Glomerular endothelial cell (primary cell): ENCODE measurements around the gene PTPRN2. TPM values are rescaled to one million over a fixed set of nuclear protein-coding genes. Genes with fewer than 3 reads are reported as not detected.

ENCODE experiments used
- DNase-seq: peaks from one replicate; pipeline ENCODE4 v3.0.0-alpha.2; 2011; ENCODE audit warnings: low read depth, low spot score; ENCODE audit errors: extremely low read depth
- total RNA-seq: library from RNA; depleted of rRNA; stranded (reverse); fragments of >200 nt; gene quantifications from 2 replicates; pipeline ENCODE4 v1.2.3, GENCODE V29; 2015

PTPRN2 gene
- total RNA-seq, 1 donor from 2014 or later: 10.0 TPM

- no peak for DNase-seq
Observed at GRCh38 chr7:157652954-157653826, 934.4 kb downstream of the PTPRN2 start.

GRCh38 chr7:157652161-157652953 is 935.3 kb downstream of the PTPRN2 start:
- DNase-seq: no peak

GRCh38 chr7:157651366-157652160 is 936.1 kb downstream of the PTPRN2 start:
- no peak for DNase-seq

GRCh38 chr7:157650801-157651200 is 936.8 kb downstream of the PTPRN2 start:
- no peak for DNase-seq

- DNase-seq: no peak
Observed at GRCh38 chr7:157650131-157650631, 937.4 kb downstream of the PTPRN2 start.

GRCh38 chr7:157646551-157646950 is 941.1 kb downstream of the PTPRN2 start:
- no peak for DNase-seq

- no peak for DNase-seq
Observed at GRCh38 chr7:157645539-157645938, 942.1 kb downstream of the PTPRN2 start.

- DNase-seq: no peak
Observed at GRCh38 chr7:157644946-157645345, 942.7 kb downstream of the PTPRN2 start.

GRCh38 chr7:157643525-157643970 is 944.1 kb downstream of the PTPRN2 start:
- no peak for DNase-seq

GRCh38 chr7:157641866-157642265 is 945.8 kb downstream of the PTPRN2 start:
- DNase-seq: no peak

- no peak for DNase-seq
Observed at GRCh38 chr7:157640144-157640543, 947.5 kb downstream of the PTPRN2 start.

GRCh38 chr7:157638563-157638962 is 949.1 kb downstream of the PTPRN2 start:
- DNase-seq: no peak

- DNase-seq: no peak
Observed at GRCh38 chr7:157637216-157637949, 950.2 kb downstream of the PTPRN2 start.

GRCh38 chr7:157635669-157636068 is 952.0 kb downstream of the PTPRN2 start:
- no peak for DNase-seq

- no peak for DNase-seq
Observed at GRCh38 chr7:157635148-157635500, 952.5 kb downstream of the PTPRN2 start.

GRCh38 chr7:157634401-157635147 is 953.0 kb downstream of the PTPRN2 start:
- no peak for DNase-seq

GRCh38 chr7:157633465-157634185 is 954.0 kb downstream of the PTPRN2 start:
- DNase-seq: no peak

GRCh38 chr7:157630301-157630853 is 957.2 kb downstream of the PTPRN2 start:
- no peak for DNase-seq
